IMR-90 (cell line): ENCODE measurements around the gene LAGE3. TPM values are rescaled to one million over a fixed set of nuclear protein-coding genes. Genes with fewer than 3 reads are reported as not detected.

Experiments used
- ATAC-seq: fragments of 200-7000 bp; cut with Tn5 transposase; 2 replicates; pipeline ENCODE4 v1.9.1; 2020; ENCODE audit warnings: low read depth, mild to moderate bottlenecking, moderate library complexity
- BruUV-seq: library from RNA; stranded (reverse); fragments of 400-500 nt; replicated peaks from 2 replicates; lab custom pipeline; 2021; lab: Mats Ljungman, UMichigan
- CTCF ChIA-PET: fragments of 300-600 bp; formaldehyde crosslinking; extraction: SDS; loops from one replicate; lab custom pipeline; 2021; ENCODE audit warnings: antibody characterized with exemption; lab: Yijun Ruan, JAX
- POLR2A ChIA-PET: fragments of 300-600 bp; sonication (Branson Sonifier 250); formaldehyde crosslinking; loops from one replicate; lab custom pipeline; 2022; ENCODE audit warnings: antibody characterized with exemption; ENCODE audit not compliant: unreplicated experiment; lab: Charles Lee
- DNase-seq: peaks from one replicate; pipeline ENCODE4 v3.0.0; 2013
- H2AFZ ChIP-seq: replicated peaks from 2 replicates; pipeline ENCODE3; 2013; ENCODE audit warnings: low read length, mild to moderate bottlenecking; ENCODE audit not compliant: poor library complexity
- H2AK5ac ChIP-seq: 2 replicates; pipeline ENCODE4 v1.6.1; 2013; ENCODE audit warnings: low read depth, low read length, inconsistent platforms
- H2AK9ac ChIP-seq: replicated peaks from 2 replicates; pipeline ENCODE3; 2013; ENCODE audit warnings: mild to moderate bottlenecking, low read depth, low read length, moderate library complexity; ENCODE audit not compliant: poor library complexity
- H2BK120ac ChIP-seq: 2 replicates; pipeline ENCODE4 v1.6.1; 2013; ENCODE audit warnings: low read depth, low read length, inconsistent platforms
- H2BK15ac ChIP-seq: 3 replicates; pipeline ENCODE4 v1.6.1; 2013; ENCODE audit warnings: low read depth, low read length, inconsistent platforms
- H2BK20ac ChIP-seq: 2 replicates; pipeline ENCODE4 v1.6.1; 2013; ENCODE audit warnings: low read depth, mild to moderate bottlenecking, inconsistent platforms, low read length, moderate library complexity
- H2BK5ac ChIP-seq: 2 replicates; pipeline ENCODE4 v1.6.1; 2013; ENCODE audit warnings: mild to moderate bottlenecking, low read depth, low read length, inconsistent platforms; ENCODE audit not compliant: poor library complexity, severe bottlenecking
- H3K14ac ChIP-seq: replicated peaks from 2 replicates; pipeline ENCODE4 v1.6.1; 2013; ENCODE audit warnings: low read depth, low read length, inconsistent platforms
- H3K18ac ChIP-seq: 2 replicates; pipeline ENCODE4 v1.6.1; 2013; ENCODE audit warnings: low read depth, low read length, control low read depth
- H3K23ac ChIP-seq: 2 replicates; pipeline ENCODE4 v1.6.1; 2013; ENCODE audit warnings: low read depth, low read length, inconsistent platforms
- H3K27ac ChIP-seq: 2 replicates; pipeline ENCODE4 v1.5.1; 2013; ENCODE audit warnings: mild to moderate bottlenecking, control low read depth, low read length; ENCODE audit not compliant: insufficient read depth
- H3K27me3 ChIP-seq: 2 replicates; pipeline ENCODE4 v1.6.1; 2013; ENCODE audit warnings: low read length; ENCODE audit not compliant: control insufficient read depth, insufficient read depth
- H3K36me3 ChIP-seq: 2 replicates; pipeline ENCODE4 v1.6.1; 2013; ENCODE audit warnings: low read length, mixed read lengths; ENCODE audit not compliant: control insufficient read depth, insufficient read depth
- H3K4ac ChIP-seq: 2 replicates; pipeline ENCODE4 v1.6.1; 2013; ENCODE audit warnings: low read depth, low read length, inconsistent platforms
- H3K4me1 ChIP-seq: 2 replicates; pipeline ENCODE4 v1.6.1; 2013; ENCODE audit warnings: low read length, mixed read lengths; ENCODE audit not compliant: control insufficient read depth, insufficient read depth
- H3K4me2 ChIP-seq: 2 replicates; pipeline ENCODE4 v1.6.1; 2013; ENCODE audit warnings: low read depth, mild to moderate bottlenecking, control low read depth, low read length, moderate library complexity
- H3K4me3 ChIP-seq: 2 replicates; pipeline ENCODE4 v1.5.1; 2013; ENCODE audit warnings: low read depth, mild to moderate bottlenecking, control low read depth, low read length, moderate library complexity; ENCODE audit not compliant: insufficient read depth
- H3K56ac ChIP-seq: 2 replicates; pipeline ENCODE4 v1.6.1; 2013; ENCODE audit warnings: low read length, inconsistent platforms; ENCODE audit not compliant: insufficient read depth; ENCODE audit errors: extremely low read depth
- H3K79me1 ChIP-seq, 2 experiments: 2 replicates each; pipeline ENCODE4 v1.6.1; 2013; ENCODE audit warnings: low read length in 2 of 2, inconsistent platforms in 1 of 2, low read depth in 1 of 2
- H3K9ac ChIP-seq: 2 replicates; pipeline ENCODE4 v1.6.1; 2013; ENCODE audit warnings: low read depth, low read length, control low read depth
- H3K9me1 ChIP-seq: 2 replicates; pipeline ENCODE4 v1.6.1; 2013; ENCODE audit warnings: low read length, inconsistent platforms; ENCODE audit not compliant: insufficient read depth
- H3K9me3 ChIP-seq: 2 replicates; pipeline ENCODE4 v1.6.1; 2013; ENCODE audit warnings: low read length; ENCODE audit not compliant: control insufficient read depth, insufficient read depth
- H4K20me1 ChIP-seq: 2 replicates; pipeline ENCODE4 v1.6.1; 2013; ENCODE audit warnings: low read length, inconsistent platforms; ENCODE audit not compliant: insufficient read depth
- H4K5ac ChIP-seq: 2 replicates; pipeline ENCODE4 v1.6.1; 2013; ENCODE audit warnings: mild to moderate bottlenecking, low read depth, low read length, control low read depth
- H4K8ac ChIP-seq, 2 experiments: 2 replicates each; pipeline ENCODE4 v1.6.1; 2013; ENCODE audit warnings: low read depth in 2 of 2, low read length in 2 of 2, control low read depth in 1 of 2, inconsistent platforms in 1 of 2
- H4K91ac ChIP-seq: 2 replicates; pipeline ENCODE4 v1.6.1; 2013; ENCODE audit warnings: low read depth, low read length, inconsistent platforms; ENCODE audit not compliant: insufficient read depth
- MAFK ChIP-seq: IDR thresholded peaks from 2 replicates; pipeline ENCODE4 v1.6.1; 2012; ENCODE audit warnings: low read depth, low read length, improper control_type of control experiment
- RCOR1 ChIP-seq: IDR thresholded peaks from 2 replicates; pipeline ENCODE4 v1.6.1; 2012; ENCODE audit warnings: mild to moderate bottlenecking, low read length, improper control_type of control experiment; ENCODE audit not compliant: insufficient replicate concordance
- WGBS, 2 experiments: methylation state at CpG; one replicate each; pipeline versions ENCODE4 v1.1.5 to v1.1.7; 2013; ENCODE audit warnings: missing lambda C conversion rate in 2 of 2; ENCODE audit not compliant: insufficient read length in 1 of 2; ENCODE audit errors: extremely low coverage in 2 of 2; 5-methylcytosine and 5-hydroxymethylcytosine counted together
- dilution Hi-C: fragments of 300-500 bp; cut with HindIII; formaldehyde crosslinking; loops from one replicate; pipeline ENCODE4 v1.14.3; 2018; ENCODE audit warnings: low sequenced_read_pairs; ENCODE audit not compliant: unreplicated experiment
- in situ Hi-C: fragments of 300-500 bp; cut with MboI; formaldehyde crosslinking; loops from 3 replicates; pipeline ENCODE4 v1.14.3; 2019; ENCODE audit warnings: low sequenced_read_pairs, inconsistent platforms, mixed read lengths
- intact Hi-C: fragments of 100-400 bp; cut with micrococcal nuclease; formaldehyde crosslinking; loops from 2 replicates; pipeline ENCODE4 v1.10.0; 2022
- polyA plus RNA-seq, 3 experiments: library from polyadenylated mRNA; depleted of rRNA; stranded (reverse); fragments of >200 nt; gene quantifications; 2 replicates each; pipeline ENCODE4 v1.2.3, GENCODE V29; 2012; ENCODE audit warnings: low replicate concordance in 1 of 3
- total RNA-seq: library from RNA; depleted of rRNA; stranded (reverse); fragments of >200 nt; gene quantifications from 2 replicates; pipeline ENCODE4 v1.2.3, GENCODE V29; 2012

The LAGE3 gene
- total and polyA plus RNA-seq, 2 of the 4 experiments (the other 2 are of a cell fraction): 3.6 to 14.8 TPM

- Histone ChIP-seq H2AK5ac (no peak overlapping the region), H2AK9ac (no peak overlapping the region), H3K18ac (no peak overlapping the region), H4K20me1 (peaks cover 14% of the 10 kb centered on the region), H2BK20ac (no peak overlapping the region), H3K4ac (no peak overlapping the region), H3K27ac (no peak overlapping the region), H3K36me3 (peaks cover 34% of the 10 kb centered on the region), H3K9me1 (no peaks in the 10 kb centered on the region), H3K27me3 (no peaks in the 10 kb centered on the region), H3K9ac (no peak overlapping the region), H3K23ac (no peak overlapping the region), H2BK120ac (no peak overlapping the region), H3K79me1 (peaks cover 0 to 24% of the 10 kb centered on the region in 2 experiments; a peak in 1 of 4 replicates), H3K4me2 (no peak overlapping the region), H3K14ac (no peak overlapping the region), H4K5ac (no peak overlapping the region), H2BK5ac (no peak overlapping the region), H3K9me3 (no peaks in the 10 kb centered on the region; the same call in 1 of the 2 replicates), H3K56ac (no peak overlapping the region), H3K4me1 (peaks cover 10% of the 10 kb centered on the region), H4K91ac (no peak overlapping the region), H2BK15ac (no peak overlapping the region), H3K4me3 (no peak overlapping the region), H2AFZ (no peak overlapping the region), H4K8ac (no peak overlapping the region)
- WGBS, 2 experiments: 70% methylated on average over 4 of the region's 17 CpGs; no CpG with 5 or more reads in 1 of the 2 experiments
- in situ Hi-C loops (no loop called here), dilution Hi-C loops (no loop called here), intact Hi-C loops (no loop called here)
- TF ChIP-seq MAFK (no peak), RCOR1 (no peak)
- CTCF ChIA-PET: no interaction called here
- BruUV-seq: no TSS peak
- POLR2A ChIA-PET: no interaction called here
- DNase-seq: no peak
- ATAC-seq: no peak
These were observed 38.3 kb downstream of the LAGE3 start for GRCh38 chrX:154440623-154441357.
